KMS-11 (cell line): ENCODE measurements around the gene HSD11B2.

Experiments
- H2AFZ ChIP-seq: fragments of 200-600 bp; sonication (generic); 2 replicates; pipeline ENCODE4 v1.6.1; 2016; ENCODE audit warnings: antibody characterized with exemption, mixed run types, low read depth
- H3K27ac ChIP-seq: fragments of 200-600 bp; sonication (generic); 2 replicates; pipeline ENCODE4 v1.6.1; 2016; ENCODE audit warnings: mild to moderate bottlenecking, mixed run types
- H3K27me3 ChIP-seq: fragments of 200-600 bp; sonication (generic); 2 replicates; pipeline ENCODE4 v1.6.1; 2017; ENCODE audit warnings: mild to moderate bottlenecking, low read depth, mixed run types, moderate library complexity; ENCODE audit not compliant: insufficient read depth
- H3K36me3 ChIP-seq: fragments of 200-600 bp; sonication (generic); 2 replicates; pipeline ENCODE4 v1.6.1; 2017; ENCODE audit warnings: mild to moderate bottlenecking, mixed run types; ENCODE audit not compliant: insufficient read depth
- H3K4me1 ChIP-seq: fragments of 200-600 bp; sonication (generic); 2 replicates; pipeline ENCODE4 v1.6.1; 2016; ENCODE audit warnings: mild to moderate bottlenecking, low read depth, mixed run types; ENCODE audit not compliant: poor library complexity, severe bottlenecking
- H3K4me2 ChIP-seq: fragments of 200-600 bp; sonication (generic); 2 replicates; pipeline ENCODE4 v1.7.0; 2016; ENCODE audit warnings: mild to moderate bottlenecking, mixed run types
- H3K4me3 ChIP-seq: fragments of 200-600 bp; sonication (generic); IDR thresholded peaks from 2 replicates; pipeline ENCODE4 v1.6.1; 2017; ENCODE audit warnings: low read depth, low read length, mixed read lengths; ENCODE audit not compliant: insufficient read depth
- H3K79me2 ChIP-seq: fragments of 200-600 bp; sonication (generic); 2 replicates; pipeline ENCODE4 v1.6.1; 2016; ENCODE audit warnings: low read depth, mixed run types; ENCODE audit not compliant: insufficient read depth
- H3K9ac ChIP-seq: fragments of 200-600 bp; sonication (generic); 2 replicates; pipeline ENCODE4 v1.6.1; 2016; ENCODE audit warnings: mild to moderate bottlenecking, mixed run types
- H4K20me1 ChIP-seq: fragments of 200-600 bp; sonication (generic); 2 replicates; pipeline ENCODE4 v1.6.1; 2016; ENCODE audit warnings: mild to moderate bottlenecking, mixed run types; ENCODE audit not compliant: insufficient read depth
- TF ChIP-seq, protein P1 (sequence below): fragments of 200-600 bp; sonication (generic); conservative IDR thresholded peaks from 2 replicates; pipeline ENCODE4 v1.6.1; 2017; ENCODE audit warnings: low read depth, mild to moderate bottlenecking, antibody characterized with exemption, low read length, moderate library complexity, mixed read lengths

Gene HSD11B2

DNA sequence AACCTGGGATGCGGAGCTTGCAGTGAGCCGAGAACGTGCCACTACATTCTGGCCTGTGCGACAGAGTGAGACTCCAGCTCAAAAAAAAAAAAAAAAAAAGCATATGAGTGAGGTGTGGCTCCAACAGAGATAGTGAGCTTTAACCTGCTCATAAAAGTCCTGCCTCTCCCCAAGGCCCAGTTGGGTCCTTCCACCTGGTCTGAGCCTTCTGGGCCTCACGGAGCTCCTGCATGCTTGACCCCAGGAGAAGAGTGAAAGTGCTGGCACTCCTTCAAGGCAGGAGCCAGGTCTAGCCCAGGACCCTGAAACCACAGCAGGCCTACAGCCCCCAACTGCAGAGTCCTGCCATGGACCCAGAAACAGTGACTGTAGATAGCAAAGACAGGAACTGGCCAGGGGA lies 17.7 kb downstream of the HSD11B2 start:
- H3K4me2 ChIP-seq, result no peak overlapping the region
- TF ChIP-seq, protein P1, sequence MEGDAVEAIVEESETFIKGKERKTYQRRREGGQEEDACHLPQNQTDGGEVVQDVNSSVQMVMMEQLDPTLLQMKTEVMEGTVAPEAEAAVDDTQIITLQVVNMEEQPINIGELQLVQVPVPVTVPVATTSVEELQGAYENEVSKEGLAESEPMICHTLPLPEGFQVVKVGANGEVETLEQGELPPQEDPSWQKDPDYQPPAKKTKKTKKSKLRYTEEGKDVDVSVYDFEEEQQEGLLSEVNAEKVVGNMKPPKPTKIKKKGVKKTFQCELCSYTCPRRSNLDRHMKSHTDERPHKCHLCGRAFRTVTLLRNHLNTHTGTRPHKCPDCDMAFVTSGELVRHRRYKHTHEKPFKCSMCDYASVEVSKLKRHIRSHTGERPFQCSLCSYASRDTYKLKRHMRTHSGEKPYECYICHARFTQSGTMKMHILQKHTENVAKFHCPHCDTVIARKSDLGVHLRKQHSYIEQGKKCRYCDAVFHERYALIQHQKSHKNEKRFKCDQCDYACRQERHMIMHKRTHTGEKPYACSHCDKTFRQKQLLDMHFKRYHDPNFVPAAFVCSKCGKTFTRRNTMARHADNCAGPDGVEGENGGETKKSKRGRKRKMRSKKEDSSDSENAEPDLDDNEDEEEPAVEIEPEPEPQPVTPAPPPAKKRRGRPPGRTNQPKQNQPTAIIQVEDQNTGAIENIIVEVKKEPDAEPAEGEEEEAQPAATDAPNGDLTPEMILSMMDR, result no peak
- H3K4me3 ChIP-seq, result no peak overlapping the region
- no peak overlapping the region for H2AFZ ChIP-seq
- no peak overlapping the region for H3K9ac ChIP-seq
- peaks cover 8% of the 10 kb centered on the region for H3K4me1 ChIP-seq
- H3K27me3 ChIP-seq, result no peaks in the 10 kb centered on the region
- H4K20me1 ChIP-seq, result no peaks in the 10 kb centered on the region
- no peaks in the 10 kb centered on the region for H3K36me3 ChIP-seq
- no peaks in the 10 kb centered on the region for H3K79me2 ChIP-seq
- H3K27ac ChIP-seq, result no peak overlapping the region

DNA sequence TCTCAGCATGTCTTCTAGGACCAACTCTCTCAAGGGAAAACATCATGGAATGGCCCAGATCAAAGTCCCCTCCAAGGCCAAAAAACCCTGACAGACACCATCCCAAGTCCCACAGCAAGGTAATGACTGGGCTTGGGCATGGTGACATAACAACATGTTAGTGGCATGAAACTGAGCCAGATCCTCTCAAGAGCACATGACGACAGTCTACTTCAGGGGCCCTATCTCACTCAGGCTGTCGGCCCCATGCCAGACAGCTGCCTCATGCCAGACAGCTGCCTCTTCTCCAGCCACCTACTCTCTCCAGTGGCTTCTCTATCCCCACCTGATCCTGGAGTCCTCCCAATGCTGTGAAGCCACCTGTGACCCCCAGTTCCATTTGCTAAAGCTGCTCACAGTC lies 18.4 kb downstream of the HSD11B2 start:
- Histone ChIP-seq H3K27me3 (no peaks in the 10 kb centered on the region), H4K20me1 (no peaks in the 10 kb centered on the region), H3K4me1 (peaks cover 8% of the 10 kb centered on the region), H3K9ac (no peak overlapping the region), H3K4me3 (no peak overlapping the region), H3K27ac (no peak overlapping the region), H2AFZ (no peak overlapping the region), H3K4me2 (no peak overlapping the region), H3K79me2 (no peaks in the 10 kb centered on the region), H3K36me3 (no peaks in the 10 kb centered on the region)
- TF ChIP-seq, protein P1, result no peak

DNA sequence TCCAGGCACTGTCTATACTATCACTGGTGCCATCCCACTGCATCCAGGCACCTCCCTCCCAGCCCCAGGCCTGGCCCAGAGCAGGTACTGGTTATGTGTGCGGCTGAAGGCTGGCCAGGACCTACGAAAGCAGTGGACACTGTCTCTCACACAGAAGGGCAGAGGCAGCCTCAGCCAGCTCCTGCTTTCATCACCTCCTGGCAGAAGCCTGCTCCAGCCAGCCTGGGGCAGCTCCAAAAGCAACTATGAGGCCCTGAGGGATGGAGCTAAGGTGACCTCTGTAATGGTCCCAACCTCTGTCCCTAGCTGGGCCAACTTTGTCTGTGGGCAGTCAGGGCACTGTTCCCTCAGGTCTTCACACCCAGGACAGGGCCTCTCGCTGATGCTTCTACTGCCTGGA lies 18.8 kb downstream of the HSD11B2 start:
- Histone ChIP-seq H3K27me3 (no peaks in the 10 kb centered on the region), H3K4me2 (no peak overlapping the region), H3K4me1 (peaks cover 8% of the 10 kb centered on the region), H2AFZ (no peak overlapping the region), H3K36me3 (no peaks in the 10 kb centered on the region), H3K9ac (no peak overlapping the region), H4K20me1 (no peaks in the 10 kb centered on the region), H3K27ac (no peak overlapping the region), H3K79me2 (no peaks in the 10 kb centered on the region), H3K4me3 (no peak overlapping the region)
- TF ChIP-seq, protein P1, result no peak

GRCh38 chr16:67451061-67451703 lies 20.3 kb downstream of the HSD11B2 start:
- peaks cover 8% of the 10 kb centered on the region for H3K4me1 ChIP-seq
- H3K9ac ChIP-seq, result no peak overlapping the region
- no peak overlapping the region for H2AFZ ChIP-seq
- H3K36me3 ChIP-seq, result no peaks in the 10 kb centered on the region
- H3K27me3 ChIP-seq, result no peaks in the 10 kb centered on the region
- no peaks in the 10 kb centered on the region for H3K79me2 ChIP-seq
- H3K4me3 ChIP-seq, result no peak overlapping the region
- TF ChIP-seq, protein P1, result no peak
- H4K20me1 ChIP-seq, result no peaks in the 10 kb centered on the region
- no peak overlapping the region for H3K4me2 ChIP-seq
- H3K27ac ChIP-seq, result no peak overlapping the region
